Measurements from ENCODE around the gene CELA2A. TPM values are rescaled to one million over a fixed set of nuclear protein-coding genes. Genes with fewer than 3 reads are reported as not detected.
A peak's percentile ranks its signal among the peaks of the same experiment; 100 is the strongest.

The CELA2A gene
- total and polyA plus RNA-seq, 10 of the 15 experiments (the other 5 are each of a cell fraction or from before 2014, with no cell fraction given): 0.90 TPM; not detected in 9

DNA sequence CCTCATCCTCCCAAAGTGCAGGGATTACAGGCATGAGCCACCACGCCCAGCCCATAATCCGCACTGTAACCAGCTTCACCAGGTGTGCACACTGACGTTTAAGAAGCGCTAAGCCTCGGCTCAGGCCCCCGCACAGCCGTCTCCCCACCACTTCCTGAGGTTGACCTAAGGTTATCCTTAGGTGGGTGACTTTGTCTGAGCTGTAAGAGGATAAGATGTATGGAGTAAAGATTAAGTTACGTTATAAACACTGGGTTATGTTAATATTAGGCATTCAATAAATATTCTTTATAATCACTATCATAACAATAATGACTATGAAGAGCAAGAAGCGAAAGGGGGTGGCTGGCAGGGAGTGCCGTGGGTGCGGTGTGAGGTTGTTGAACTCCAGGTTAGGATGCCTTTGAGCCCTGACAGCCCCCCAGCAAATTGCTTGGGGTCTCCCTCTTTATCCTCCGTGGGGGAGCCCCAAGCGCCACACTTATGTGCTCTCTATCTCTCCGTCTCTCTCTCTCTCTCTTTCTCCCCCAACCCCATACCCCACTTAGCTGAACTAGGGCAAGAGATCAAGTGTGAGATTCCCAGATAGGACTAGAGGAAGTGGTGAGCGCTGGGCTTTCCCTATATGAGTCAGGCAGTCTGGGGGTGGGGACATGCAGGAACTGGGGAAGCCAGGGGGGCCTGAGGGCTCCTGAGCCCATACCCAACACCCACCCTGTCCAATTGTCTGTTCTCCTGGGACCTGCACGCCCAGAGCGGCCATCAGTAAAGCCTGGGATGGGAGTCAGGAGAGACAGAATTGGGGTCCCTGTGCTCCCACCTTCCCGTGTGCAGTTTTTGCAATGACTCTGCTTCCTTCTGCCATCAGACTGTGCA, 39.2 kb upstream of the CELA2A start (continued):
- TF ChIP-seq, protein P1, sequence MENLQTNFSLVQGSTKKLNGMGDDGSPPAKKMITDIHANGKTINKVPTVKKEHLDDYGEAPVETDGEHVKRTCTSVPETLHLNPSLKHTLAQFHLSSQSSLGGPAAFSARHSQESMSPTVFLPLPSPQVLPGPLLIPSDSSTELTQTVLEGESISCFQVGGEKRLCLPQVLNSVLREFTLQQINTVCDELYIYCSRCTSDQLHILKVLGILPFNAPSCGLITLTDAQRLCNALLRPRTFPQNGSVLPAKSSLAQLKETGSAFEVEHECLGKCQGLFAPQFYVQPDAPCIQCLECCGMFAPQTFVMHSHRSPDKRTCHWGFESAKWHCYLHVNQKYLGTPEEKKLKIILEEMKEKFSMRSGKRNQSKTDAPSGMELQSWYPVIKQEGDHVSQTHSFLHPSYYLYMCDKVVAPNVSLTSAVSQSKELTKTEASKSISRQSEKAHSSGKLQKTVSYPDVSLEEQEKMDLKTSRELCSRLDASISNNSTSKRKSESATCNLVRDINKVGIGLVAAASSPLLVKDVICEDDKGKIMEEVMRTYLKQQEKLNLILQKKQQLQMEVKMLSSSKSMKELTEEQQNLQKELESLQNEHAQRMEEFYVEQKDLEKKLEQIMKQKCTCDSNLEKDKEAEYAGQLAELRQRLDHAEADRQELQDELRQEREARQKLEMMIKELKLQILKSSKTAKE (IDR thresholded peaks at IDR 0.05; ENCODE audit: low read depth, poor library complexity, severe bottlenecking): no peak
- TF ChIP-seq SRF (IDR thresholded peaks at IDR 0.05; ENCODE audit: low read depth in 2 of 2, low read length in 2 of 2) (peak in 1 of 2 experiments; percentile 62; a peak in 1 of 4 replicates), NR2F1 (conservative IDR thresholded peaks at IDR 0.05) (peak; percentile 73), CBX3 (IDR thresholded peaks at IDR 0.05; ENCODE audit: borderline replicate concordance, low read depth) (no peak), NFYA (IDR thresholded peaks at IDR 0.05; ENCODE audit: borderline replicate concordance, low read depth, low read length) (no peak), DPF2 (IDR thresholded peaks at IDR 0.05) (peak; percentile 92), STAT3 (IDR thresholded peaks at IDR 0.05; ENCODE audit: low read depth, low read length) (no peak), BHLHE40 (IDR thresholded peaks at IDR 0.05; ENCODE audit: borderline replicate concordance in 1 of 2, low read depth in 2 of 2, low read length in 1 of 2) (0 out of 4 replicates have a peak, but pooled peaks of 1 of the 2 experiments have one; percentile 13), ZZZ3 (IDR thresholded peaks at IDR 0.05; ENCODE audit: control insufficient read depth, insufficient read length, low read depth) (no peak), TCF3 (IDR thresholded peaks at IDR 0.05; ENCODE audit: borderline replicate concordance, insufficient read depth, low read depth, low read length) (0 out of 2 replicates have a peak, but pooled peaks have one; percentile 59), ZNF274 (IDR thresholded peaks at IDR 0.05; ENCODE audit: insufficient read depth, insufficient read length) (no peak), CREM (IDR thresholded peaks at IDR 0.05; ENCODE audit: low read depth) (peak; percentile 68), MEF2B (IDR thresholded peaks at IDR 0.05; ENCODE audit: partially characterized antibody, poor library complexity, severe bottlenecking) (peak; percentile 23), CHD2 (IDR thresholded peaks at IDR 0.05; ENCODE audit: borderline replicate concordance, low read depth, low read length) (peak; percentile 71), MTA2 (IDR thresholded peaks at IDR 0.05; ENCODE audit: low read depth) (0 out of 2 replicates have a peak, but pooled peaks have one; percentile 47), KLF5 (IDR thresholded peaks at IDR 0.05; ENCODE audit: partially characterized antibody) (no peak)
- TF ChIP-seq, protein P2, sequence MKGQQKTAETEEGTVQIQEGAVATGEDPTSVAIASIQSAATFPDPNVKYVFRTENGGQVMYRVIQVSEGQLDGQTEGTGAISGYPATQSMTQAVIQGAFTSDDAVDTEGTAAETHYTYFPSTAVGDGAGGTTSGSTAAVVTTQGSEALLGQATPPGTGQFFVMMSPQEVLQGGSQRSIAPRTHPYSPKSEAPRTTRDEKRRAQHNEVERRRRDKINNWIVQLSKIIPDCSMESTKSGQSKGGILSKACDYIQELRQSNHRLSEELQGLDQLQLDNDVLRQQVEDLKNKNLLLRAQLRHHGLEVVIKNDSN (IDR thresholded peaks at IDR 0.05; ENCODE audit: borderline replicate concordance, extremely low read length, insufficient read depth, low read depth, low read length): no peak
- TF ChIP-seq, protein P3, sequence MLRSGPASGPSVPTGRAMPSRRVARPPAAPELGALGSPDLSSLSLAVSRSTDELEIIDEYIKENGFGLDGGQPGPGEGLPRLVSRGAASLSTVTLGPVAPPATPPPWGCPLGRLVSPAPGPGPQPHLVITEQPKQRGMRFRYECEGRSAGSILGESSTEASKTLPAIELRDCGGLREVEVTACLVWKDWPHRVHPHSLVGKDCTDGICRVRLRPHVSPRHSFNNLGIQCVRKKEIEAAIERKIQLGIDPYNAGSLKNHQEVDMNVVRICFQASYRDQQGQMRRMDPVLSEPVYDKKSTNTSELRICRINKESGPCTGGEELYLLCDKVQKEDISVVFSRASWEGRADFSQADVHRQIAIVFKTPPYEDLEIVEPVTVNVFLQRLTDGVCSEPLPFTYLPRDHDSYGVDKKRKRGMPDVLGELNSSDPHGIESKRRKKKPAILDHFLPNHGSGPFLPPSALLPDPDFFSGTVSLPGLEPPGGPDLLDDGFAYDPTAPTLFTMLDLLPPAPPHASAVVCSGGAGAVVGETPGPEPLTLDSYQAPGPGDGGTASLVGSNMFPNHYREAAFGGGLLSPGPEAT (IDR thresholded peaks at IDR 0.05; ENCODE audit: low read depth): peak; percentile 53; the same call in 1 of the 2 replicates
- TF ChIP-seq, protein P4, sequence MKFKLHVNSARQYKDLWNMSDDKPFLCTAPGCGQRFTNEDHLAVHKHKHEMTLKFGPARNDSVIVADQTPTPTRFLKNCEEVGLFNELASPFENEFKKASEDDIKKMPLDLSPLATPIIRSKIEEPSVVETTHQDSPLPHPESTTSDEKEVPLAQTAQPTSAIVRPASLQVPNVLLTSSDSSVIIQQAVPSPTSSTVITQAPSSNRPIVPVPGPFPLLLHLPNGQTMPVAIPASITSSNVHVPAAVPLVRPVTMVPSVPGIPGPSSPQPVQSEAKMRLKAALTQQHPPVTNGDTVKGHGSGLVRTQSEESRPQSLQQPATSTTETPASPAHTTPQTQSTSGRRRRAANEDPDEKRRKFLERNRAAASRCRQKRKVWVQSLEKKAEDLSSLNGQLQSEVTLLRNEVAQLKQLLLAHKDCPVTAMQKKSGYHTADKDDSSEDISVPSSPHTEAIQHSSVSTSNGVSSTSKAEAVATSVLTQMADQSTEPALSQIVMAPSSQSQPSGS (IDR thresholded peaks at IDR 0.05; ENCODE audit: low read length): peak; percentile 47; the same call in 1 of the 2 replicates
- TF ChIP-seq, protein P5, sequence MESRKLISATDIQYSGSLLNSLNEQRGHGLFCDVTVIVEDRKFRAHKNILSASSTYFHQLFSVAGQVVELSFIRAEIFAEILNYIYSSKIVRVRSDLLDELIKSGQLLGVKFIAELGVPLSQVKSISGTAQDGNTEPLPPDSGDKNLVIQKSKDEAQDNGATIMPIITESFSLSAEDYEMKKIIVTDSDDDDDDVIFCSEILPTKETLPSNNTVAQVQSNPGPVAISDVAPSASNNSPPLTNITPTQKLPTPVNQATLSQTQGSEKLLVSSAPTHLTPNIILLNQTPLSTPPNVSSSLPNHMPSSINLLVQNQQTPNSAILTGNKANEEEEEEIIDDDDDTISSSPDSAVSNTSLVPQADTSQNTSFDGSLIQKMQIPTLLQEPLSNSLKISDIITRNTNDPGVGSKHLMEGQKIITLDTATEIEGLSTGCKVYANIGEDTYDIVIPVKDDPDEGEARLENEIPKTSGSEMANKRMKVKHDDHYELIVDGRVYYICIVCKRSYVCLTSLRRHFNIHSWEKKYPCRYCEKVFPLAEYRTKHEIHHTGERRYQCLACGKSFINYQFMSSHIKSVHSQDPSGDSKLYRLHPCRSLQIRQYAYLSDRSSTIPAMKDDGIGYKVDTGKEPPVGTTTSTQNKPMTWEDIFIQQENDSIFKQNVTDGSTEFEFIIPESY (IDR thresholded peaks at IDR 0.05): no peak
